ENCODE data around the gene SFI1.
"Not testable (repeated sequence)": the region's sequence is repeated elsewhere in the genome, so short reads cannot be mapped to it uniquely, and the experiment has no call there.

SFI1 gene

DNA sequence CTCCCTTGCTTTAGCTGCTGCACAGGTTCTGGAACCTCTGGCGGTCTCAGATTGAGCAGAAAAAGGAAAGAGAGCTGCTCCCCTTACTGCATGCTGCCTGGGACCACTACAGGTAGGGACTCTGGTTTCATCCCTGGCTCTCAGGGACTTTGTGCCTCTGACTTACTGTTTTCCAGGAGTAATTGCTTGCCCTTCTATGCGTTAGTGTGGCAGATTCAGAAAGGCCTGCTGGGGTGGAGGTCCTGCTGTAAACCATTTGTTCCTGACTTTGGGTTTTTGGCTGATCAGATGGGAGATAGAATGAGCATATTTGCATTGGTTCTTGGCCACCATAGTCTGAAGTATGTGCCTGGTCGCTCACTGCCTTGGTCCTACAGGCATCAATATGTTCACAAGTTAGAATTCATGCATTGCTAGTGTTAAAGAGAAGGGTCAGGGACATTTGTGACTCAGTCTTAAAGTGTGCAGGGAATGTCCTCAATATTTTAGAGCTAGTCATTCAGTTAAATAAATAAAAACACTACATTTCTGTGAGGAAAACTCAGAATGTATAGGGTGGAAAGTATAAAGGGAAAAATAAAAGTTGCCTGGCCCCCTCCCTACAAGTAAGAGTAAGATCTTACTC lies 87.6 kb downstream of the SFI1 start:
- no peak for DNase-seq (ENCODE audit: extremely low read depth, insufficient read length)
- Histone ChIP-seq H3K36me3 (ENCODE audit: control insufficient read depth, insufficient read depth, low read length) (peaks cover 4% of the 10 kb centered on the region), H3K4me3 (replicated peaks; ENCODE audit: low read depth, low read length) (no peak overlapping the region), H3K27me3 (replicated peaks; ENCODE audit: control insufficient read depth, insufficient read depth, low read length) (no peaks in the 10 kb centered on the region)
- TF ChIP-seq CTCF (IDR thresholded peaks at IDR 0.05; ENCODE audit: insufficient read depth, low read length, poor library complexity, severe bottlenecking): no peak

DNA sequence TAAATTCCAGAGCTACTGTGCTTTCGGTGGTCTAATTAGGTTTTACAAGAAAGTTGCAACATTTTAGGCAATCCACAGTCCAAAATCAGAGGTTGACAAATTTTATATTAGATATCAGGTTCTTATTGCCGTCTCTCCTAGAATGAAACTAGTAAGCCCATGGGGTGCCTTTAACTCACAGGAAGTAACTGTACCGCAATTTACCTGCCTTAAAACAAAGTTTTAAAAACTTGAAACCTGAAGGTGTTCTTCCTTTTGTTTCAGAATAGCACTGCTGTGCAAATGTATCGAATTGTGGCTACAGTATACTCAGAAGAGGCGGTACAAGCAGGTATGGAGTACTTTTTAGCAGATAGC lies 88.4 kb downstream of the SFI1 start:
- Histone ChIP-seq H3K36me3 (ENCODE audit: control insufficient read depth, insufficient read depth, low read length) (peaks cover 6% of the 10 kb centered on the region), H3K27me3 (replicated peaks; ENCODE audit: control insufficient read depth, insufficient read depth, low read length) (no peaks in the 10 kb centered on the region), H3K4me3 (replicated peaks; ENCODE audit: low read depth, low read length) (no peak overlapping the region)
- no peak for TF ChIP-seq CTCF (IDR thresholded peaks at IDR 0.05; ENCODE audit: insufficient read depth, low read length, poor library complexity, severe bottlenecking)
- no peak for DNase-seq (ENCODE audit: extremely low read depth, insufficient read length)

DNA sequence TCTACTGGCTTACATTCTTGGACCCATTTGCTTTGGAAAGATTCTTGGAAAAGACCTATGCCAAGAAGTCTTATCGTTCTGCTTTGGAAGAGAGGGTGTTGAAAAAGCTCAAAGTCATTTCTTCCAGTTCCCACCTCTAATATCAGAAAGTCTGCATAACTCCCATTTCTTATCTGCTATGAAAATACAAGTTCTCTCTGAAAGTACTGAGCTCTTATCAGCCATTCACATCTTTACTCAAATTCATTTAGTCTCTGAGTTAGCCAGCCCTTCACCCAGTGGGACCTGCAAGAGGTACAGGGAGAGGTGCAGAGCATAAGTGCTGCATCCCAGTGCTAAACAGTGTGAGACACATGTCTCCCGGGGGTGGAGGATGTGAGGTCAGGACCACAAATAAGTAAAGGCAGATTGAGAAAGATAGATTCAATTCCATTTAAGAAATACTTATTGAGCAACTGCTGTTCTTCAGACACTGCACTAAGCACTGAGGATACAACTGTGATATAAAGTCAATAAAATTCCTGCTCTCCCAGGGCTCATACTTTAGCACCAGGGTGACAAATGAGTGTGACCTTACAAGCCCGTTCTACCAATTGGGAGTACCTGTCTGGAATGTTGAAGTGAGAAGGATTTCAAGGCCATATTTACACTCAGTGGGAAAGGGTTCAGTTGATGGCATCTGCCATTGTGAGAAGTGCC lies 89.0 kb downstream of the SFI1 start:
- peaks cover 6% of the 10 kb centered on the region for H3K36me3 ChIP-seq (ENCODE audit: control insufficient read depth, insufficient read depth, low read length)
- DNase-seq (ENCODE audit: extremely low read depth, insufficient read length): no peak
- no peaks in the 10 kb centered on the region for H3K27me3 ChIP-seq (replicated peaks; ENCODE audit: control insufficient read depth, insufficient read depth, low read length)
- no peak overlapping the region for H3K4me3 ChIP-seq (replicated peaks; ENCODE audit: low read depth, low read length)
- TF ChIP-seq CTCF (IDR thresholded peaks at IDR 0.05; ENCODE audit: insufficient read depth, low read length, poor library complexity, severe bottlenecking): no peak

- TF ChIP-seq CTCF (IDR thresholded peaks at IDR 0.05; ENCODE audit: insufficient read depth, low read length, poor library complexity, severe bottlenecking): no peak
- no peak for DNase-seq (ENCODE audit: extremely low read depth, insufficient read length)
- H3K27me3 ChIP-seq (replicated peaks; ENCODE audit: control insufficient read depth, insufficient read depth, low read length): no peaks in the 10 kb centered on the region
- H3K36me3 ChIP-seq (ENCODE audit: control insufficient read depth, insufficient read depth, low read length): peaks cover 6% of the 10 kb centered on the region
- no peak overlapping the region for H3K4me3 ChIP-seq (replicated peaks; ENCODE audit: low read depth, low read length)
Observed at GRCh38 chr22:31586137-31586920, 90.0 kb downstream of the SFI1 start.

DNA sequence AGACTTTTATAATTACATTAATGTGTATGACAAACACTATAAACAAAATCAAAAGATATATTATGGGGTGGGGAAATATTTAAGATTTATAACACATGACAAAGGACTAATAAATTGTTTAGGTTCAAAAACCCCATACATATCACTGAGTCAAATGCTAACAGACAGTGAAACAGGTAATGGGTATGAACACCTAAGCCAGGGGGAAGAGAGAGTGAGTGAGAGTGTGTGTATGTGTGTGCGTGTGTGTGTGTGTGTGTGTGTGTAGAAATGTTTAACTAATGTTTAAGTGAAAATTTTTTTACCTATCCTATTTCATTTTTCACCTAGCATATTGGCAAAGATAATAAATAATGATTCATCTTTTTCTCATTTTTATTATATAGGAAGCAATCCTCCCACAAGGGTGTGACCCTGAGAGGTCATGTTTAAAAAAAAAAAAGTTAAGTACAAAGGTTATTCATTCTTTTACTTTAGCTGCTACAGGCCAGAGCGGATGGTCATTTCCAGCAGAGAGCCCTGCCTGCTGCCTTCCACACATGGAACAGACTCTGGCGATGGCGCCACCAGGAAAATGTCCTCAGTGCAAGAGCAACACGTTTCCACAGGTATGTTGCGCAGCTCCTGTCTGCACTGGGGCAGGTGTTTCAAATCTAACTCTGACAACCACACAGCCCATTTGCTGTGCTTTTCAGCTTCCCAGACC lies 92.8 kb downstream of the SFI1 start:
- H3K27me3 ChIP-seq (replicated peaks; ENCODE audit: control insufficient read depth, insufficient read depth, low read length): no peaks in the 10 kb centered on the region
- DNase-seq (ENCODE audit: extremely low read depth, insufficient read length): no peak
- no peak overlapping the region for H3K4me3 ChIP-seq (replicated peaks; ENCODE audit: low read depth, low read length)
- H3K36me3 ChIP-seq (ENCODE audit: control insufficient read depth, insufficient read depth, low read length): peaks cover 6% of the 10 kb centered on the region
- no peak for TF ChIP-seq CTCF (IDR thresholded peaks at IDR 0.05; ENCODE audit: insufficient read depth, low read length, poor library complexity, severe bottlenecking)

- H3K27me3 ChIP-seq (replicated peaks; ENCODE audit: control insufficient read depth, insufficient read depth, low read length); H3K4me3 ChIP-seq (replicated peaks; ENCODE audit: low read depth, low read length); DNase-seq (ENCODE audit: extremely low read depth, insufficient read length); H3K36me3 ChIP-seq (ENCODE audit: control insufficient read depth, insufficient read depth, low read length): not testable (repeated sequence)
Observed at GRCh38 chr22:31590161-31590560, 93.8 kb downstream of the SFI1 start.

Data from GM06990 (cell line).